H9 (cell line): ENCODE results near the gene USP13. TPM values are rescaled to one million over a fixed set of nuclear protein-coding genes. Genes with fewer than 3 reads are reported as not detected.

Source experiments
- DNase-seq: peaks from one replicate; pipeline ENCODE4 v3.0.0-alpha.2; 2017
- H2AFZ ChIP-seq: one replicate; pipeline ENCODE4 v1.6.1; 2013; ENCODE audit warnings: mild to moderate bottlenecking, low read length, control low read depth, moderate library complexity
- H2AK5ac ChIP-seq: 2 replicates; pipeline ENCODE4 v1.6.1; 2013; ENCODE audit warnings: low read length, control low read depth, mixed read lengths; ENCODE audit not compliant: insufficient read length
- H2BK120ac ChIP-seq: one replicate; pipeline ENCODE4 v1.6.1; 2013; ENCODE audit warnings: low read depth, mild to moderate bottlenecking, low read length, control low read depth, inconsistent platforms; ENCODE audit not compliant: poor library complexity, severe bottlenecking
- H2BK12ac ChIP-seq: 2 replicates; pipeline ENCODE4 v1.6.1; 2013; ENCODE audit warnings: low read length, control low read depth, mixed read lengths, low read depth; ENCODE audit not compliant: insufficient read length
- H2BK15ac ChIP-seq: 2 replicates; pipeline ENCODE4 v1.6.1; 2013; ENCODE audit warnings: low read depth, low read length, control low read depth
- H2BK20ac ChIP-seq: one replicate; pipeline ENCODE4 v1.6.1; 2013; ENCODE audit warnings: low read depth, mild to moderate bottlenecking, low read length, control low read depth, inconsistent platforms; ENCODE audit not compliant: poor library complexity, severe bottlenecking
- H2BK5ac ChIP-seq: 2 replicates; pipeline ENCODE4 v1.6.1; 2013; ENCODE audit warnings: low read length, control low read depth, mixed read lengths; ENCODE audit not compliant: insufficient read length
- H3K14ac ChIP-seq: 2 replicates; pipeline ENCODE4 v1.6.1; 2013; ENCODE audit warnings: low read length, control low read depth; ENCODE audit not compliant: insufficient read depth
- H3K18ac ChIP-seq: 2 replicates; pipeline ENCODE4 v1.6.1; 2013; ENCODE audit warnings: low read depth, mild to moderate bottlenecking, mixed read lengths, low read length, control low read depth; ENCODE audit not compliant: insufficient read length
- H3K23ac ChIP-seq: 2 replicates; pipeline ENCODE4 v1.6.1; 2013; ENCODE audit warnings: low read length, control low read depth, mixed read lengths, low read depth; ENCODE audit not compliant: insufficient read length
- H3K23me2 ChIP-seq: 2 replicates; pipeline ENCODE4 v1.6.1; 2013; ENCODE audit warnings: low read depth, mild to moderate bottlenecking, mixed read lengths, low read length, control low read depth; ENCODE audit not compliant: insufficient read length, poor library complexity, severe bottlenecking
- H3K27ac ChIP-seq: 2 replicates; pipeline ENCODE4 v1.5.1; 2013; ENCODE audit warnings: low read length, control low read depth, mixed read lengths, low read depth; ENCODE audit not compliant: insufficient read length
- H3K27me3 ChIP-seq: 2 replicates; pipeline ENCODE4 v1.6.1; 2013; ENCODE audit warnings: low read length, control low read depth, inconsistent platforms; ENCODE audit not compliant: insufficient read depth
- H3K4ac ChIP-seq: 2 replicates; pipeline ENCODE4 v1.6.1; 2013; ENCODE audit warnings: low read depth, mild to moderate bottlenecking, control low read depth, inconsistent platforms, low read length, moderate library complexity
- H3K4me1 ChIP-seq: 2 replicates; pipeline ENCODE4 v1.6.1; 2013; ENCODE audit warnings: low read length, control low read depth, inconsistent platforms; ENCODE audit not compliant: insufficient read depth
- H3K4me2 ChIP-seq: 2 replicates; pipeline ENCODE4 v1.6.1; 2013; ENCODE audit warnings: low read length, control low read depth, mixed read lengths; ENCODE audit not compliant: insufficient read length, insufficient read depth
- H3K56ac ChIP-seq: 2 replicates; pipeline ENCODE4 v1.6.1; 2013; ENCODE audit warnings: low read depth, mild to moderate bottlenecking, mixed read lengths, low read length, control low read depth; ENCODE audit not compliant: insufficient read length
- H3K79me1 ChIP-seq: 2 replicates; pipeline ENCODE4 v1.6.1; 2013; ENCODE audit warnings: low read depth, mild to moderate bottlenecking, moderate library complexity, low read length, control low read depth, inconsistent platforms; ENCODE audit not compliant: insufficient read depth, poor library complexity, severe bottlenecking
- H3K79me2 ChIP-seq: 2 replicates; pipeline ENCODE4 v1.6.1; 2013; ENCODE audit warnings: low read length, control low read depth, inconsistent platforms; ENCODE audit not compliant: insufficient read depth
- H3K9ac ChIP-seq: 2 replicates; pipeline ENCODE4 v1.6.1; 2013; ENCODE audit warnings: low read length, control low read depth, mixed read lengths; ENCODE audit not compliant: insufficient read length; ENCODE audit errors: extremely low read depth
- H3K9me3 ChIP-seq: one replicate; pipeline ENCODE4 v1.6.1; 2013; ENCODE audit warnings: low read depth, low read length, inconsistent platforms; ENCODE audit not compliant: control insufficient read depth
- H3T11ph ChIP-seq: one replicate; pipeline ENCODE4 v1.6.1; 2013; ENCODE audit warnings: mild to moderate bottlenecking, low read length, control low read depth, inconsistent platforms
- H4K20me1 ChIP-seq: one replicate; pipeline ENCODE4 v1.6.1; 2013; ENCODE audit not compliant: control insufficient read depth, insufficient read length, insufficient read depth
- H4K5ac ChIP-seq: 2 replicates; pipeline ENCODE4 v1.6.1; 2013; ENCODE audit warnings: low read depth, mild to moderate bottlenecking, mixed read lengths, low read length, control low read depth; ENCODE audit not compliant: insufficient read length
- H4K8ac ChIP-seq: replicated peaks from 2 replicates; pipeline ENCODE4 v1.6.1; 2013; ENCODE audit warnings: low read length, control low read depth, mixed read lengths, low read depth; ENCODE audit not compliant: insufficient read length
- H4K91ac ChIP-seq: 2 replicates; pipeline ENCODE4 v1.6.1; 2013; ENCODE audit warnings: low read depth, mild to moderate bottlenecking, moderate library complexity, mixed read lengths, low read length, control low read depth; ENCODE audit not compliant: insufficient read length
- H3K27ac Mint-ChIP-seq, 3 experiments: 2 replicates in 2 of 3; 3 replicates in 1 of 3; pipeline ENCODE4 v1.8.0; 2020 to 2021; ENCODE audit warnings: mixed read lengths in 3 of 3, mild to moderate bottlenecking in 1 of 3, moderate library complexity in 1 of 3
- H3K27me3 Mint-ChIP-seq: 2 replicates; pipeline ENCODE4 v1.8.0; 2021; ENCODE audit warnings: low read depth, mild to moderate bottlenecking, moderate library complexity, mixed read lengths
- H3K36me3 Mint-ChIP-seq, 3 experiments: 2 replicates in 2 of 3; 3 replicates in 1 of 3; pipeline ENCODE4 v1.8.0; 2020 to 2021; ENCODE audit warnings: low read depth in 3 of 3, mixed read lengths in 3 of 3; ENCODE audit not compliant: insufficient read depth in 1 of 3
- H3K4me1 Mint-ChIP-seq, 2 experiments: 2 replicates each; pipeline ENCODE4 v1.8.0; 2020; ENCODE audit warnings: mixed read lengths in 2 of 2
- H3K4me3 Mint-ChIP-seq, 2 experiments: 2 replicates in 1 of 2; 3 replicates in 1 of 2; pipeline ENCODE4 v1.8.0; 2020 to 2021; ENCODE audit warnings: mild to moderate bottlenecking in 2 of 2, mixed read lengths in 2 of 2, moderate library complexity in 1 of 2
- H3K9me3 Mint-ChIP-seq, 2 experiments: 2 replicates in 1 of 2; 3 replicates in 1 of 2; pipeline ENCODE4 v1.8.0; 2020; ENCODE audit warnings: mild to moderate bottlenecking in 2 of 2, mixed read lengths in 2 of 2, moderate library complexity in 1 of 2
- CTCF ChIP-seq: fragments of 200-600 bp; sonication (generic); conservative IDR thresholded peaks from 3 replicates; pipeline ENCODE4 v1.8.0; 2021; ENCODE audit warnings: antibody characterized with exemption, mild to moderate bottlenecking
- WGBS: extraction: QIAGEN DNeasy Blood & Tissue Kit; methylation state at CpG from one replicate; pipeline ENCODE4 v1.1.7; 2013; ENCODE audit warnings: missing lambda C conversion rate, low lambda C conversion rate, mixed read lengths; ENCODE audit not compliant: insufficient read length; ENCODE audit errors: extremely low coverage; 5-methylcytosine and 5-hydroxymethylcytosine counted together
- total RNA-seq: library from RNA; stranded (reverse); gene quantifications from 2 replicates; pipeline ENCODE4 v1.2.1, GENCODE V29; 2021

USP13 gene
- total RNA-seq, 1 experiment from 2014 or later, result 26.7 TPM

- no peaks in the 10 kb centered on the region for H3K23me2 ChIP-seq
- H3K23ac ChIP-seq, result no peak overlapping the region
- H3K14ac ChIP-seq, result no peak overlapping the region
- no peaks in the 10 kb centered on the region for H3K9me3 ChIP-seq
- no peak overlapping the region for H3K18ac ChIP-seq
- no peak overlapping the region for H4K8ac ChIP-seq
- H2BK15ac ChIP-seq, result no peak overlapping the region
- no peaks in the 10 kb centered on the region for H3K9me3 Mint-ChIP-seq
- no peak overlapping the region for H2AK5ac ChIP-seq
- H4K5ac ChIP-seq, result no peak overlapping the region
- no peak for TF ChIP-seq CTCF
- H3K4ac ChIP-seq, result no peak overlapping the region
- H2BK120ac ChIP-seq, result no peak overlapping the region
- H2BK12ac ChIP-seq, result no peak overlapping the region
- no peaks in the 10 kb centered on the region for H3K4me1 ChIP-seq
- H3K56ac ChIP-seq, result no peak overlapping the region
- no peaks in the 10 kb centered on the region for H3K79me2 ChIP-seq
- H3K9ac ChIP-seq, result no peak overlapping the region
- H2BK5ac ChIP-seq, result no peak overlapping the region
- H3K27me3 Mint-ChIP-seq, result no peaks in the 10 kb centered on the region
- H3K4me2 ChIP-seq, result no peak overlapping the region
- H3K4me3 Mint-ChIP-seq, result no peak overlapping the region
- no peak overlapping the region for H3K27ac ChIP-seq
- no peaks in the 10 kb centered on the region for H4K20me1 ChIP-seq
- no CpG with 5 or more reads among the region's 4 CpGs for WGBS
- H3K27me3 ChIP-seq, result no peaks in the 10 kb centered on the region
- peak overlapping the region in 2 of 3 experiments; percentile 71 to 81; a peak in 3 of 7 replicates for H3K27ac Mint-ChIP-seq
- H4K91ac ChIP-seq, result no peak overlapping the region
- no peak for DNase-seq
- no peak overlapping the region for H2AFZ ChIP-seq
- peaks cover 17 to 35% (median 26%) of the 10 kb centered on the region in 3 experiments for H3K36me3 Mint-ChIP-seq
- H3T11ph ChIP-seq, result no peak overlapping the region
- H3K79me1 ChIP-seq, result no peaks in the 10 kb centered on the region
- H2BK20ac ChIP-seq, result no peak overlapping the region
- H3K4me1 Mint-ChIP-seq, result peaks cover 9 to 10% of the 10 kb centered on the region in 2 experiments
Measured at GRCh38 chr3:179745079-179745478, 92.2 kb downstream of the USP13 start.
